H9 (cell line): ENCODE results near the gene DMD. TPM values are rescaled to one million over a fixed set of nuclear protein-coding genes. Genes with fewer than 3 reads are reported as not detected.

Experiments used
- DNase-seq: peaks from one replicate; pipeline ENCODE4 v3.0.0-alpha.2; 2017
- H2AFZ ChIP-seq: one replicate; pipeline ENCODE4 v1.6.1; 2013; ENCODE audit warnings: mild to moderate bottlenecking, low read length, control low read depth, moderate library complexity
- H2AK5ac ChIP-seq: 2 replicates; pipeline ENCODE4 v1.6.1; 2013; ENCODE audit warnings: low read length, control low read depth, mixed read lengths; ENCODE audit not compliant: insufficient read length
- H2BK120ac ChIP-seq: one replicate; pipeline ENCODE4 v1.6.1; 2013; ENCODE audit warnings: low read depth, mild to moderate bottlenecking, low read length, control low read depth, inconsistent platforms; ENCODE audit not compliant: poor library complexity, severe bottlenecking
- H2BK12ac ChIP-seq: 2 replicates; pipeline ENCODE4 v1.6.1; 2013; ENCODE audit warnings: low read length, control low read depth, mixed read lengths, low read depth; ENCODE audit not compliant: insufficient read length
- H2BK15ac ChIP-seq: 2 replicates; pipeline ENCODE4 v1.6.1; 2013; ENCODE audit warnings: low read depth, low read length, control low read depth
- H2BK20ac ChIP-seq: one replicate; pipeline ENCODE4 v1.6.1; 2013; ENCODE audit warnings: low read depth, mild to moderate bottlenecking, low read length, control low read depth, inconsistent platforms; ENCODE audit not compliant: poor library complexity, severe bottlenecking
- H2BK5ac ChIP-seq: 2 replicates; pipeline ENCODE4 v1.6.1; 2013; ENCODE audit warnings: low read length, control low read depth, mixed read lengths; ENCODE audit not compliant: insufficient read length
- H3K14ac ChIP-seq: 2 replicates; pipeline ENCODE4 v1.6.1; 2013; ENCODE audit warnings: low read length, control low read depth; ENCODE audit not compliant: insufficient read depth
- H3K18ac ChIP-seq: 2 replicates; pipeline ENCODE4 v1.6.1; 2013; ENCODE audit warnings: low read depth, mild to moderate bottlenecking, mixed read lengths, low read length, control low read depth; ENCODE audit not compliant: insufficient read length
- H3K23ac ChIP-seq: 2 replicates; pipeline ENCODE4 v1.6.1; 2013; ENCODE audit warnings: low read length, control low read depth, mixed read lengths, low read depth; ENCODE audit not compliant: insufficient read length
- H3K23me2 ChIP-seq: 2 replicates; pipeline ENCODE4 v1.6.1; 2013; ENCODE audit warnings: low read depth, mild to moderate bottlenecking, mixed read lengths, low read length, control low read depth; ENCODE audit not compliant: insufficient read length, poor library complexity, severe bottlenecking
- H3K27ac ChIP-seq: 2 replicates; pipeline ENCODE4 v1.5.1; 2013; ENCODE audit warnings: low read length, control low read depth, mixed read lengths, low read depth; ENCODE audit not compliant: insufficient read length
- H3K27me3 ChIP-seq: 2 replicates; pipeline ENCODE4 v1.6.1; 2013; ENCODE audit warnings: low read length, control low read depth, inconsistent platforms; ENCODE audit not compliant: insufficient read depth
- H3K4ac ChIP-seq: 2 replicates; pipeline ENCODE4 v1.6.1; 2013; ENCODE audit warnings: low read depth, mild to moderate bottlenecking, control low read depth, inconsistent platforms, low read length, moderate library complexity
- H3K4me1 ChIP-seq: 2 replicates; pipeline ENCODE4 v1.6.1; 2013; ENCODE audit warnings: low read length, control low read depth, inconsistent platforms; ENCODE audit not compliant: insufficient read depth
- H3K4me2 ChIP-seq: 2 replicates; pipeline ENCODE4 v1.6.1; 2013; ENCODE audit warnings: low read length, control low read depth, mixed read lengths; ENCODE audit not compliant: insufficient read length, insufficient read depth
- H3K56ac ChIP-seq: 2 replicates; pipeline ENCODE4 v1.6.1; 2013; ENCODE audit warnings: low read depth, mild to moderate bottlenecking, mixed read lengths, low read length, control low read depth; ENCODE audit not compliant: insufficient read length
- H3K79me1 ChIP-seq: 2 replicates; pipeline ENCODE4 v1.6.1; 2013; ENCODE audit warnings: low read depth, mild to moderate bottlenecking, moderate library complexity, low read length, control low read depth, inconsistent platforms; ENCODE audit not compliant: insufficient read depth, poor library complexity, severe bottlenecking
- H3K79me2 ChIP-seq: 2 replicates; pipeline ENCODE4 v1.6.1; 2013; ENCODE audit warnings: low read length, control low read depth, inconsistent platforms; ENCODE audit not compliant: insufficient read depth
- H3K9ac ChIP-seq: 2 replicates; pipeline ENCODE4 v1.6.1; 2013; ENCODE audit warnings: low read length, control low read depth, mixed read lengths; ENCODE audit not compliant: insufficient read length; ENCODE audit errors: extremely low read depth
- H3K9me3 ChIP-seq: one replicate; pipeline ENCODE4 v1.6.1; 2013; ENCODE audit warnings: low read depth, low read length, inconsistent platforms; ENCODE audit not compliant: control insufficient read depth
- H3T11ph ChIP-seq: one replicate; pipeline ENCODE4 v1.6.1; 2013; ENCODE audit warnings: mild to moderate bottlenecking, low read length, control low read depth, inconsistent platforms
- H4K20me1 ChIP-seq: one replicate; pipeline ENCODE4 v1.6.1; 2013; ENCODE audit not compliant: control insufficient read depth, insufficient read length, insufficient read depth
- H4K5ac ChIP-seq: 2 replicates; pipeline ENCODE4 v1.6.1; 2013; ENCODE audit warnings: low read depth, mild to moderate bottlenecking, mixed read lengths, low read length, control low read depth; ENCODE audit not compliant: insufficient read length
- H4K8ac ChIP-seq: replicated peaks from 2 replicates; pipeline ENCODE4 v1.6.1; 2013; ENCODE audit warnings: low read length, control low read depth, mixed read lengths, low read depth; ENCODE audit not compliant: insufficient read length
- H4K91ac ChIP-seq: 2 replicates; pipeline ENCODE4 v1.6.1; 2013; ENCODE audit warnings: low read depth, mild to moderate bottlenecking, moderate library complexity, mixed read lengths, low read length, control low read depth; ENCODE audit not compliant: insufficient read length
- H3K27ac Mint-ChIP-seq, 3 experiments: 2 replicates in 2 of 3; 3 replicates in 1 of 3; pipeline ENCODE4 v1.8.0; 2020 to 2021; ENCODE audit warnings: mixed read lengths in 3 of 3, mild to moderate bottlenecking in 1 of 3, moderate library complexity in 1 of 3
- H3K27me3 Mint-ChIP-seq: 2 replicates; pipeline ENCODE4 v1.8.0; 2021; ENCODE audit warnings: low read depth, mild to moderate bottlenecking, moderate library complexity, mixed read lengths
- H3K36me3 Mint-ChIP-seq, 3 experiments: 2 replicates in 2 of 3; 3 replicates in 1 of 3; pipeline ENCODE4 v1.8.0; 2020 to 2021; ENCODE audit warnings: low read depth in 3 of 3, mixed read lengths in 3 of 3; ENCODE audit not compliant: insufficient read depth in 1 of 3
- H3K4me1 Mint-ChIP-seq, 2 experiments: 2 replicates each; pipeline ENCODE4 v1.8.0; 2020; ENCODE audit warnings: mixed read lengths in 2 of 2
- H3K4me3 Mint-ChIP-seq, 2 experiments: 2 replicates in 1 of 2; 3 replicates in 1 of 2; pipeline ENCODE4 v1.8.0; 2020 to 2021; ENCODE audit warnings: mild to moderate bottlenecking in 2 of 2, mixed read lengths in 2 of 2, moderate library complexity in 1 of 2
- H3K9me3 Mint-ChIP-seq, 2 experiments: 2 replicates in 1 of 2; 3 replicates in 1 of 2; pipeline ENCODE4 v1.8.0; 2020; ENCODE audit warnings: mild to moderate bottlenecking in 2 of 2, mixed read lengths in 2 of 2, moderate library complexity in 1 of 2
- CTCF ChIP-seq: fragments of 200-600 bp; sonication (generic); conservative IDR thresholded peaks from 3 replicates; pipeline ENCODE4 v1.8.0; 2021; ENCODE audit warnings: antibody characterized with exemption, mild to moderate bottlenecking
- WGBS: extraction: QIAGEN DNeasy Blood & Tissue Kit; methylation state at CpG from one replicate; pipeline ENCODE4 v1.1.7; 2013; ENCODE audit warnings: missing lambda C conversion rate, low lambda C conversion rate, mixed read lengths; ENCODE audit not compliant: insufficient read length; ENCODE audit errors: extremely low coverage; 5-methylcytosine and 5-hydroxymethylcytosine counted together
- total RNA-seq: library from RNA; stranded (reverse); gene quantifications from 2 replicates; pipeline ENCODE4 v1.2.1, GENCODE V29; 2021

The DMD gene
- total RNA-seq, 1 experiment from 2014 or later = 3.8 TPM

DNA sequence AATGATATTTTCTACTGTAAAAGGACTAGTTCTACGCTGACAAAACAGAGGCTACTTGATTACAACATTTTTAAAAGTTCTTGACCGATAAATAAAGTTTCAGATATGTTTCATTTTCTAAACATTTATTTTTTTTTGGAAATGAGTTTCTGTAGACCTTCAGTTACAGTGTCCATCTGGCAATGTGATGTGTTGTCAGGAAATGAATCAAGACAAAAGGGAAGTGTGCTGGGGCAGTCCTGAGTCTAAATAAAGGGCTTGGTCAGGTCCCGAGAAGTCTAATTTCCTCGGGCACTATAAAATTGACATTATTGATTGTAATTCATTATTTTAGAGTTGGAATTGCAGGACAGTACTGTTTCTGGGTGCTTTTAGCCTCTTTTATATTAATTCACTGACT is 2082.5 kb downstream of the DMD start:
- Mint-ChIP-seq H3K4me1 (no peaks in the 10 kb centered on the region), H3K27ac (no peak overlapping the region), H3K27me3 (no peaks in the 10 kb centered on the region; the same call in 1 of the 2 replicates), H3K36me3 (peaks cover 3 to 18% (median 8%) of the 10 kb centered on the region in 3 experiments; a peak in 6 of 7 replicates), H3K9me3 (peaks cover 56 to 72% of the 10 kb centered on the region in 2 experiments), H3K4me3 (no peak overlapping the region)
- H4K8ac ChIP-seq = no peak overlapping the region
- H4K91ac ChIP-seq = no peak overlapping the region
- no peak overlapping the region for H2AK5ac ChIP-seq
- H2BK12ac ChIP-seq = no peak overlapping the region
- no peaks in the 10 kb centered on the region for H3K79me2 ChIP-seq
- H3K27me3 ChIP-seq = no peaks in the 10 kb centered on the region
- H3K14ac ChIP-seq = no peak overlapping the region
- DNase-seq = no peak
- no peaks in the 10 kb centered on the region for H3K4me1 ChIP-seq
- no peak overlapping the region for H3K23ac ChIP-seq
- no peak overlapping the region for H2BK5ac ChIP-seq
- H3K9ac ChIP-seq = no peak overlapping the region
- H3K23me2 ChIP-seq = no peaks in the 10 kb centered on the region
- H3K4ac ChIP-seq = no peak overlapping the region
- no peak overlapping the region for H3T11ph ChIP-seq
- peaks cover 5% of the 10 kb centered on the region for H3K9me3 ChIP-seq
- H3K18ac ChIP-seq = no peak overlapping the region
- no peaks in the 10 kb centered on the region for H3K79me1 ChIP-seq
- no peak overlapping the region for H3K56ac ChIP-seq
- no peak overlapping the region for H2BK20ac ChIP-seq
- no peak overlapping the region for H2AFZ ChIP-seq
- no peak overlapping the region for H2BK15ac ChIP-seq
- no peaks in the 10 kb centered on the region for H4K20me1 ChIP-seq
- no peak for TF ChIP-seq CTCF
- no peak overlapping the region for H4K5ac ChIP-seq
- H3K27ac ChIP-seq = no peak overlapping the region
- no CpG with 5 or more reads among the region's 4 CpGs for WGBS
- no peak overlapping the region for H2BK120ac ChIP-seq
- no peak overlapping the region for H3K4me2 ChIP-seq
